ENCODE measurements around the gene NR2E1. TPM values are rescaled to one million over a fixed set of nuclear protein-coding genes. Genes with fewer than 3 reads are reported as not detected.

The NR2E1 gene
- total and polyA plus RNA-seq, 2 of the 13 experiments (the other 11 are each of a cell fraction or from before 2014, with no cell fraction given) = not detected

- TF ChIP-seq ZNF142 (CRISPR knock-in tag; IDR thresholded peaks at IDR 0.05) = no peak
- TF ChIP-seq THYN1 (CRISPR knock-in tag; IDR thresholded peaks at IDR 0.05; ENCODE audit: borderline replicate concordance, low read depth) = no peak
- no peak for TF ChIP-seq KDM4B (CRISPR knock-in tag; IDR thresholded peaks at IDR 0.05)
- TF ChIP-seq THAP9 (CRISPR knock-in tag; IDR thresholded peaks at IDR 0.05; ENCODE audit: borderline replicate concordance) = no peak
- no peak for TF ChIP-seq CREB3 (CRISPR knock-in tag; IDR thresholded peaks at IDR 0.05)
- TF ChIP-seq JUND (CRISPR knock-in tag; IDR thresholded peaks at IDR 0.05) = no peak
- TF ChIP-seq RFX1 (IDR thresholded peaks at IDR 0.05) = no peak
- no peak for TF ChIP-seq ELF3 (CRISPR knock-in tag; IDR thresholded peaks at IDR 0.05)
- no peak for TF ChIP-seq ZNF292 (CRISPR knock-in tag; IDR thresholded peaks at IDR 0.05; ENCODE audit: borderline replicate concordance, low read depth)
- no peak for TF ChIP-seq ZNF350 (CRISPR knock-in tag; IDR thresholded peaks at IDR 0.05; ENCODE audit: borderline replicate concordance, low read depth)
- TF ChIP-seq ZBTB10 (CRISPR knock-in tag; IDR thresholded peaks at IDR 0.05; ENCODE audit: borderline replicate concordance) = no peak
- no peak for TF ChIP-seq PCBP2 (optimal IDR thresholded peaks at IDR 0.05; ENCODE audit: low read depth, low read length, poor library complexity, severe bottlenecking)
- TF ChIP-seq TIGD3 (CRISPR knock-in tag; IDR thresholded peaks at IDR 0.05; ENCODE audit: borderline replicate concordance) = no peak
- no peak for TF ChIP-seq CBX2 (IDR thresholded peaks at IDR 0.05; ENCODE audit: low read depth, low read length)
- TF ChIP-seq CBX2 (CRISPR knock-in tag; IDR thresholded peaks at IDR 0.05; ENCODE audit: low read depth) = no peak
- TF ChIP-seq NR2F1 (CRISPR knock-in tag; IDR thresholded peaks at IDR 0.05) = no peak
Measured at GRCh38 chr6:108195209-108195608, 29.4 kb downstream of the NR2E1 start (continued).
